Amniotic stem cell (primary cell): ENCODE results near the gene PLCB1.
"Not testable (repeated sequence)": the region's sequence is repeated elsewhere in the genome, so short reads cannot be mapped to it uniquely, and the experiment has no call there.

ENCODE experiments used
- DNase-seq: peaks from one replicate; lab custom pipeline; 2025; lab: John Stamatoyannopoulos, UW

Gene PLCB1

DNA sequence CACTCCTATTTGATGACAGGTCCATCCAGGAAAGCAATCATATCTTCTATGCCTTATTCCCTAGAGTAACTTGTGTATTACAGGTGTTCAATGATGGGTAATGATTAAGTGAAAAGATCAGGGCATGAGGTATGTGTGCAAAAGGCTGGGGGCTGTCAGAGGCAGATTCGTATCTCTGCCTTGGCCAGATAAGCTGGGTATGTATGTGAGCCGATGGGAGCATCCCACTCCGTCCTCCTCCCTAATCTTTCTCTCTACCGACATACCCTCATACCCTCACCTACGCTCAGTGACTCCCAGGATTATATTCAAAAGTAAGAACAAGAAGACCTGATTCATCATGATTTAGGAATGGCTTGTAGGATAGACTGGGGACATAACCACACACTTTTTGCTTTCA is 238.7 kb downstream of the PLCB1 start:
- no peak for DNase-seq

- DNase-seq: no peak
These were observed 240.8 kb downstream of the PLCB1 start for GRCh38 chr20:8372824-8373380.

DNA sequence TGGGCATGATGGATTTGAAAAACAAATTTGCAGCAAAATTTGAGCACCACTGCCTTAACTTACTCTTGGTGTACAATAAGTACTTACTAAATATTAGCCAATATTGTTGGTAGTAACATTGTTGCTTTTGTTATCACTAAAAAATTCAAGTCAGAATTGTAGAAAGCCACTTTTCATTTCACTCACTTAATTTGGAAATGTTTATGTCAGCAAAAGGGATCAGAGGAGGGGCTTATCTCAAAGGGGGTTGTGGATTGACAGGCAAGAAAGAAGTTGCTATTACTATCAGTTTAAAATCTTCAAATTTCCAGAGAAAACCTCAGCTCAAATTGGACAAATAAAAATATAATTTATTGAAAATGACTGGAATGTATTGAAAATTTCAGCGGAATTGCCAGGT is 241.5 kb downstream of the PLCB1 start:
- DNase-seq: no peak

GRCh38 chr20:8375898-8376297 is 243.8 kb downstream of the PLCB1 start:
- no peak for DNase-seq

- no peak for DNase-seq
These were observed 244.9 kb downstream of the PLCB1 start for GRCh38 chr20:8376940-8377339.

- not testable (repeated sequence) for DNase-seq
These were observed 247.1 kb downstream of the PLCB1 start for GRCh38 chr20:8379125-8379524.

GRCh38 chr20:8385247-8385646 is 253.2 kb downstream of the PLCB1 start:
- no peak for DNase-seq

- no peak for DNase-seq
These were observed 254.9 kb downstream of the PLCB1 start for GRCh38 chr20:8386991-8387390.

DNA sequence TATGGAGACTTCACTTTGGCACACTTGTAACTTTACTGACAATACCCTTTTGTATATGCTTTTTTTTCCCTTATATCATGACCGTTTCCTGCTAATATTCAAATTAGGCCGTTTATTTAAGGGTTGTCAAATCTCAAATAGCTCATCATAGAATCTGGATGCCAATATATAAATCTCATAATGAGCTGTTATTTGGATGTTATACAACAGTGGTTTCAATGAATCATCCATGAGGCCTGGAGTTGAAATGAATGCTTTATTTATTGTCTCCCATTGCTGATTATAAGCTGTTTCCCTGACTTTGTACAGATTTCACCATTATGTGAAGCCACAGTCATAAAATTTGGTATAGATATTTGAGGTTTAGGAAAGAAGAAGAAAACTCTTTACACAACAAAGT is 256.1 kb downstream of the PLCB1 start:
- DNase-seq: peak; percentile 6

DNA sequence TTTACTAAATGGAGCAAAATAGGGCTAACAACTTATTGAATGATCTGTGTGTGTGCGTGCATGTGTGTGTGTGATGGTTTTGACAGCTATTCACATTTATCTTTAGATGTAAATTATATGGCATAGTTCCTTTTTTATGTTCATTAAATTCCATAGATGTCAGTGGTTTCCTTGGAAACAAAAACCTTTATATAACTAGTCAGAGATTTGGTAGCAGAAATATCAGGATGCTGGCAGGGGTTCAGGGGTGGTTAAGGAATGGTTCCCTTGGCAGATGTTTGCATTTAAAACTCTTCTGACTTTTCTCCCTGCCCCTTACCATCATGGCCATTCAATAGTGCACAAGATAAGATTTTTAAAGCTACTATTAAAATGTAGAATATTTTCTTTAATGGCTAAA is 256.6 kb downstream of the PLCB1 start:
- peak; percentile 2 for DNase-seq

DNA sequence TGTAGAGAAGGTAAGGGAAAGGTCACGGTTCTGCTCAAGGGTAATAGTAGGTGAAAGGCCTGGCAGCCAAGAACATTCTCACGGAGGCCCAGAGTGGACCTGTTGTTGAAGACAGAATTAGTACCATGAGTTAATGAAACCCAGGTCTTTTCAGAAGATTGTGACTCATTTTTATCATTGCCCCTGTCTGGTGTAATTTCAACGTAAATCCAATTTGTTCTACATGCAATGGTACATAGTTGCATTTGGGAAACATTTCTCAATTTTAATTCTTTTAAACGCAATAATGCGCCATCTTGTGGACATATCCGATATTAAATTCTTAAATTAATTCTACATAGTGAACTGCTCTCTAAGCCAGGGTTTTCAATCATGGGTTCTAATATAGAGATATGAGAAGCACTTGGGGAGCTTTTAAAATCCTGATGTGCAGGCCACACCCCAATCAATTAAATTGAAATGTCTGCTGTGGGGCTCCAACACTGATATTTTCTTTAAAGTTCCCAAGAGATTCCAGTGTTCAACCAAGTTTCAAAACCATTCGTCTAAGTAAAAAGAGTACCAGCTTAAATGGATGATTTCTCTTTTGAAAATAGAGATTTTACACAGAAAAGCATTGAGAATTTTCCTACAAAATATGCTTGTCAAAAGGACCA is 257.4 kb downstream of the PLCB1 start:
- peak; percentile 48 for DNase-seq

- no peak for DNase-seq
These were observed 258.0 kb downstream of the PLCB1 start for GRCh38 chr20:8390037-8390433.

GRCh38 chr20:8390500-8390899 is 258.4 kb downstream of the PLCB1 start:
- DNase-seq: no peak

DNA sequence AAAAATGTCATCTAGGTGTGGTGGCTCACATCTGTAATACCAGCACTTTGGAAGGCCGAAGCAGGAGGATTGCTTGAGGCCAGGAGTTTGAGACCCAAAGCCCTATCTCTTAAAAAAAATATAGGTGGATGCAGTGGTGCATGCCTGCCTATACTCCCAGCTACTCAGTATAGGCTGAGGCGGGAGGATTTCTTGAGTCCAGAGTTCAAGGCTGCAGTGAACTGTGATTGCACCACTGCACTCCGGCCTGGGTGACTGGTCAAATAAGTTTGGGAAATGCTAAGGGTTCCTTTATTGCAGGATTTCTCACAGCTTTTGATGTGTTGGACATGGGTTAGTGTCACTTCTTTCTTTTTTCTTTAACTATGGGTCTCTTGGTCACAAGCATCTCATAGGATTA is 261.3 kb downstream of the PLCB1 start:
- DNase-seq: no peak

GRCh38 chr20:8394308-8394945 is 262.4 kb downstream of the PLCB1 start:
- DNase-seq: no peak

DNA sequence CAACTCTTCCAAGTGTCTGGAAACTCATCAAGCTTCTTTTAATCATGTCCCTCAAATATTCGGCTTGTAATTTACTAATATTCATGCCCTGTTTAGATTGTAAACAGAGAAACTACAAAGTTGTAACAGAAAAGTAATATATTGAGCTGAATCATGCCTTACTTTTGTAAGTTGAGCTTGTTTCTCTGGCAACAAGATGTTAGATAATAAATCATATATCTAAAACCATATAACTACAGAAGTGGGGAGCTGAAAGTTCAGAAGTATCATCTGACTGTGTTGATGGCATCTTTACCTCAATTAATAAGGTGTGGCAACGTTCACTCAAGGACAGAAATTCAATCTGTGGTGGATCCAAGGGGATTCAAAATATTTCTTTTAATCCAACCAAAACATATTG is 263.9 kb downstream of the PLCB1 start:
- no peak for DNase-seq

- DNase-seq: no peak
These were observed 266.4 kb downstream of the PLCB1 start for GRCh38 chr20:8398263-8399051.

DNA sequence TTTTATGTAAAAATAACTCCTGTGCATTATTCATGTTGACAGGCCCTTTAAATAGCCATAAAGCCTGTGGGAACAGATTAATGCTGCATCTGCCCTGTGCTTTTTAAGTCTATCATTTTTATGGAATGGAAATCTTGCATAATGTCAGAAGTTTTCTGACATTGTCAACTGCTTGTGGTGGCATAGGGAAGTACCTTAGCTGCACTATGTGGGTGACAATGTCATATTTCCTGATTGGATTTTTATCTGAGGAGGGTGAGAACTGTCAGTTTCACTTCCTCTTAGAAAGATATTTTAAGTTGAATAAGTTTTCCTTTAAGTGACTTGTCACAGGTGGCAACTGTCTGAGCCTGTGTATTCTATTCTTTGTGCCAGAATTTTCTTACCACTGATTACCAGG is 267.9 kb downstream of the PLCB1 start:
- DNase-seq: no peak

DNA sequence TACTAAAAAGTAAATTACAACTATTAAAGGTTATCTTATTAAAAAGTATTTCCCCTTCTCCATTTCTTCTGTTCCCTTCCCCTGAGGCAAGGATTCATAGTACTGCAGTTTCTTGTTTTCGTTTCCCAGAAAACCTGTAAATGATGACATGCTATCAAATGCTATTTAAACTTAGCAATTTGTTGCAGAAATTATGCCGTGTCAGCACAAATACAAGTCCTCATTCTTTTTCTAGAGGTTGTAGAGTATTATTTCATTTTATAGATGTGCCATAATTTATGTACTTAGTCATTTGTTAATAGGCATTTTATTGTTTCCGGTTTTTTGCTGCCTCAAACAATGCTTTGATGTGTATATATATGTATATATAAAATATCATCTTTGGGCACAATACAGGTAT is 268.4 kb downstream of the PLCB1 start:
- no peak for DNase-seq

GRCh38 chr20:8401556-8401955 is 269.5 kb downstream of the PLCB1 start:
- no peak for DNase-seq

- DNase-seq: no peak
These were observed 270.7 kb downstream of the PLCB1 start for GRCh38 chr20:8402798-8403197.

DNA sequence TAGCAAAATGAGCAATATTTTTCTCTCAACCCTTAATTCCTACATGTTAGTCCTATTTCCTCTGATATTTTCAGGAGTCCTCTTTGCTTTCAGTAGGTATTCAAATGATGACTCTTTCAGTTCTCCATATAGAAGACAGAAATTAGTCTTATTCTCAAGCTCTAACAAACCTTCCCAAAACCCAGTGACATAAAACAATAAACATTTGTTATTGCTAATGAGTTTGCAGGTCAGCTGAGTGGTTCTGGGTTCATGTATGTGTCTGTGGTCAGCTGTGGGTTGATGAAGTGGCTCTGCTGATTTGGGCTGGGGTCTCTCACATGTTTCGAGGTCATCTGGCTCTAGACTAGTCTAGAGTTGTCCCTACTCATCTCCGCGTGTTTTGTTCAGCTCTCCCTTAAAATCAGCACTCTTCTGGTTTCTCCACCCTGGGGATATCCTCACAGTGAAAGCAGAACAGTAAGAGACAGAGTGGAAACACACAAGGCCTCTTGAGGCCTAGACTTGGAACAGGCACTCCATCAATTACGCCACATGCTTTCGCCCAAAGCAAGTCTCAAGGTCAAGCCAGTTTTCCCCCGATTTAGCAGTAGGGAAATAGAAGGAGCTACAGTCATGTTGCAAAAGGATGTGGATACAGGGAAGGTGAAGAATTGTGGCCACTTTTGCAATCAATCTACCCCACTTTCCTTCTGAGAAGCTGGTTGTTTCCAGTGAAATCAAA is 273.0 kb downstream of the PLCB1 start:
- DNase-seq: no peak
